HL-60 (cell line): ENCODE measurements around the gene NEDD4L.

Experiments used
- DNase-seq, 2 experiments: peaks; one replicate each; pipeline ENCODE4 v3.0.0-alpha.2; 2010 to 2020; ENCODE audit warnings: low read depth in 1 of 2, low spot score in 1 of 2
- H3K27ac ChIP-seq: fragments of 250-450 bp; sonication (Bioruptor Pico); replicated peaks from 2 replicates; pipeline ENCODE4 v1.5.1; 2020; ENCODE audit warnings: mild to moderate bottlenecking, moderate library complexity
- H3K27me3 ChIP-seq: fragments of 250-450 bp; sonication (Bioruptor Pico); 2 replicates; pipeline ENCODE4 v1.5.1; 2021; ENCODE audit warnings: mild to moderate bottlenecking, moderate library complexity; ENCODE audit not compliant: insufficient read depth, poor library complexity, severe bottlenecking
- H3K4me3 ChIP-seq: replicated peaks from 2 replicates; pipeline ENCODE4 v1.5.1; 2011; ENCODE audit warnings: mild to moderate bottlenecking, control low read depth, low read length; ENCODE audit not compliant: insufficient read depth
- CTCF ChIP-seq: IDR thresholded peaks from one replicate; pipeline ENCODE4 v1.5.1; 2011; ENCODE audit warnings: low read length, control low read depth, inconsistent platforms; ENCODE audit not compliant: insufficient read depth
- GABPA ChIP-seq: IDR thresholded peaks from 2 replicates; pipeline ENCODE4 v1.6.1; 2012; ENCODE audit warnings: low read depth
- POLR2AphosphoS5 ChIP-seq: IDR thresholded peaks from 2 replicates; pipeline ENCODE4 v1.6.1; 2012; ENCODE audit warnings: low read depth
- REST ChIP-seq: IDR thresholded peaks from 2 replicates; pipeline ENCODE4 v1.6.1; 2012; ENCODE audit warnings: low read depth; ENCODE audit not compliant: insufficient replicate concordance
- SPI1 ChIP-seq: IDR thresholded peaks from 2 replicates; pipeline ENCODE4 v1.6.1; 2012; ENCODE audit warnings: low read depth, mild to moderate bottlenecking, borderline replicate concordance

The NEDD4L gene

GRCh38 chr18:58373481-58373880 lies 329.5 kb downstream of the NEDD4L start:
- Histone ChIP-seq H3K27me3 (peaks cover 2% of the 10 kb centered on the region), H3K4me3 (no peak overlapping the region), H3K27ac (no peak overlapping the region)
- no peak for TF ChIP-seq CTCF
- no peak for TF ChIP-seq GABPA
- TF ChIP-seq POLR2AphosphoS5, result no peak
- no peak for TF ChIP-seq REST
- no peak for TF ChIP-seq SPI1
- no peak for DNase-seq

- DNase-seq, result no peak
- H3K27ac ChIP-seq, result no peak overlapping the region
- no peak overlapping the region for H3K4me3 ChIP-seq
- TF ChIP-seq REST (no peak), CTCF (no peak), GABPA (no peak), POLR2AphosphoS5 (no peak), SPI1 (no peak)
- peaks cover 2% of the 10 kb centered on the region for H3K27me3 ChIP-seq
Measured at GRCh38 chr18:58375051-58375450, 331.0 kb downstream of the NEDD4L start.

GRCh38 chr18:58378411-58379379 lies 334.7 kb downstream of the NEDD4L start:
- H3K4me3 ChIP-seq, result no peak overlapping the region
- TF ChIP-seq GABPA (no peak), CTCF (no peak), POLR2AphosphoS5 (no peak), SPI1 (no peak), REST (no peak)
- DNase-seq, result no peak
- H3K27me3 ChIP-seq, result peaks cover 2% of the 10 kb centered on the region
- H3K27ac ChIP-seq, result no peak overlapping the region
